Mesenchymal stem cell (in vitro differentiated cells and primary cell): Measurements from ENCODE around the gene SSBP4.
A peak's percentile ranks its signal among the peaks of the same experiment; 100 is the strongest.

Source experiments
- DNase-seq: peaks from one replicate; pipeline ENCODE4 v3.0.0-alpha.2; 2013
- H2AFZ ChIP-seq: one replicate; pipeline ENCODE4 v1.6.1; 2013; ENCODE audit warnings: low read depth, mild to moderate bottlenecking, control low read depth, inconsistent platforms, low read length, moderate library complexity
- H2AK5ac ChIP-seq: 2 replicates; pipeline ENCODE4 v1.6.1; 2013; ENCODE audit warnings: low read length, moderate library complexity, mild to moderate bottlenecking, inconsistent platforms; ENCODE audit not compliant: severe bottlenecking
- H2BK120ac ChIP-seq: one replicate; pipeline ENCODE4 v1.6.1; 2013; ENCODE audit warnings: low read depth, mild to moderate bottlenecking, inconsistent platforms, low read length, moderate library complexity
- H2BK12ac ChIP-seq, 2 experiments: one replicate each; pipeline ENCODE4 v1.6.1; 2013; ENCODE audit warnings: inconsistent platforms in 2 of 2, low read length in 2 of 2, mild to moderate bottlenecking in 2 of 2, moderate library complexity in 2 of 2, control low read depth in 1 of 2
- H2BK15ac ChIP-seq: one replicate; pipeline ENCODE4 v1.6.1; 2013; ENCODE audit warnings: mild to moderate bottlenecking, low read depth, inconsistent platforms; ENCODE audit not compliant: poor library complexity, severe bottlenecking
- H2BK5ac ChIP-seq: 2 replicates; pipeline ENCODE4 v1.6.1; 2013; ENCODE audit warnings: low read depth, mild to moderate bottlenecking, low read length, control low read depth, inconsistent platforms; ENCODE audit not compliant: poor library complexity, severe bottlenecking
- H3K14ac ChIP-seq, 2 experiments: one replicate each; pipeline ENCODE4 v1.6.1; 2013; ENCODE audit warnings: inconsistent platforms in 2 of 2, low read length in 2 of 2, control low read depth in 1 of 2, mild to moderate bottlenecking in 1 of 2, moderate library complexity in 1 of 2
- H3K18ac ChIP-seq, 2 experiments: one replicate each; pipeline ENCODE4 v1.6.1; 2013; ENCODE audit warnings: inconsistent platforms in 2 of 2, low read length in 2 of 2, control low read depth in 1 of 2, low read depth in 1 of 2, mild to moderate bottlenecking in 1 of 2
- H3K23ac ChIP-seq, 2 experiments: one replicate each; pipeline ENCODE4 v1.6.1; 2013; ENCODE audit warnings: inconsistent platforms in 2 of 2, low read length in 2 of 2, mild to moderate bottlenecking in 2 of 2, moderate library complexity in 2 of 2, control low read depth in 1 of 2
- H3K27ac ChIP-seq: 2 replicates; pipeline ENCODE4 v1.5.1; 2013; ENCODE audit warnings: mild to moderate bottlenecking, moderate library complexity, low read length, control low read depth, inconsistent platforms; ENCODE audit not compliant: poor library complexity, severe bottlenecking
- H3K27me3 ChIP-seq, 2 experiments: 2 replicates each; pipeline versions ENCODE4 v1.6.1 to v1.7.0; 2013; ENCODE audit warnings: low read length in 2 of 2, mild to moderate bottlenecking in 2 of 2, moderate library complexity in 2 of 2, control low read depth in 1 of 2, inconsistent platforms in 1 of 2; ENCODE audit not compliant: control insufficient read depth in 1 of 2, insufficient read depth in 1 of 2
- H3K36me3 ChIP-seq, 2 experiments: 2 replicates each; pipeline versions ENCODE4 v1.6.1 to v1.7.0; 2013; ENCODE audit warnings: low read length in 2 of 2, control low read depth in 1 of 2, inconsistent platforms in 1 of 2, low read depth in 1 of 2, mild to moderate bottlenecking in 1 of 2; ENCODE audit not compliant: insufficient read depth in 2 of 2, control insufficient read depth in 1 of 2
- H3K4ac ChIP-seq, 2 experiments: one replicate each; pipeline ENCODE4 v1.6.1; 2013; ENCODE audit warnings: inconsistent platforms in 2 of 2, low read length in 2 of 2, mild to moderate bottlenecking in 2 of 2, moderate library complexity in 2 of 2, control low read depth in 1 of 2, low read depth in 1 of 2
- H3K4me1 ChIP-seq: 2 replicates; pipeline ENCODE4 v1.6.1; 2013; ENCODE audit warnings: low read depth, low read length, control low read depth; ENCODE audit not compliant: control insufficient read depth, insufficient read depth
- H3K4me2 ChIP-seq: 2 replicates; pipeline ENCODE4 v1.6.1; 2013; ENCODE audit warnings: low read length, mild to moderate bottlenecking, inconsistent platforms; ENCODE audit not compliant: poor library complexity, severe bottlenecking
- H3K4me3 ChIP-seq, 2 experiments: 2 replicates each; pipeline versions ENCODE4 v1.5.1 to v1.7.0; 2013; ENCODE audit warnings: low read length in 2 of 2, mild to moderate bottlenecking in 2 of 2, control low read depth in 1 of 2, low read depth in 1 of 2; ENCODE audit not compliant: insufficient read depth in 1 of 2
- H3K79me1 ChIP-seq: replicated peaks from 2 replicates; pipeline ENCODE4 v1.6.1; 2013; ENCODE audit warnings: mild to moderate bottlenecking, control low read depth, low read length, inconsistent platforms; ENCODE audit not compliant: poor library complexity, severe bottlenecking
- H3K9ac ChIP-seq: 2 replicates; pipeline ENCODE4 v1.7.0; 2013; ENCODE audit warnings: mild to moderate bottlenecking, low read length, moderate library complexity
- H3K9me3 ChIP-seq: 2 replicates; pipeline ENCODE4 v1.7.0; 2013; ENCODE audit warnings: mild to moderate bottlenecking, low read length; ENCODE audit not compliant: control insufficient read depth
- H4K8ac ChIP-seq: one replicate; pipeline ENCODE4 v1.6.1; 2013; ENCODE audit warnings: inconsistent platforms, mild to moderate bottlenecking, low read length, moderate library complexity
- H4K91ac ChIP-seq: one replicate; pipeline ENCODE4 v1.6.1; 2013; ENCODE audit warnings: mild to moderate bottlenecking, low read length, inconsistent platforms
- WGBS: methylation state at CpG from one replicate; pipeline ENCODE4 v1.1.7; 2013; ENCODE audit warnings: mixed read lengths; 5-methylcytosine and 5-hydroxymethylcytosine counted together

The SSBP4 gene

DNA sequence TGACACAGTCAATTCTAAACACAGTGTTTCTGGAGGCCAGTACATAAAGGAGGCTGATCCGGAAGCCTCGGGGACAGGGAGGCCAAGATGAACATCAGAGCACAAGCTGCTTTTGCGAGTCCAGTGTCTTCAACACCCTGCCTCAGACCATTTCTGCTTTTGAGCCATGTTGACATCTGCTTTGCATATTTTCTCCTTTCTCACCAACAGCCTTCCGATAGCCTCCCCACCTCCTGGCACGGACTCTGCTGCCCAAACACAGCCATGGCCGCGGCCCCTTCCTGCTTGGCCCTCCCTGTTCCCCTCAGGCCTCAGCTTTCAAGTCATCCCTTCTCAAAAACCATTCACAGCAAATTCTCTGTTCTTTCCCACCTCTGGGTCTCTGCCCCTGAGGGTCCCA, 25.4 kb upstream of the SSBP4 start:
- peaks cover 0 to 19% of the 10 kb centered on the region in 2 experiments for H3K27me3 ChIP-seq
- peaks cover 12 to 13% of the 10 kb centered on the region in 2 experiments for H3K36me3 ChIP-seq
- H3K79me1 ChIP-seq, result no peaks in the 10 kb centered on the region
- no peak for DNase-seq
- H3K23ac ChIP-seq, result no peak overlapping the region
- no peak overlapping the region for H4K8ac ChIP-seq
- peak overlapping the region in 1 of 2 experiments; percentile 23 for H2BK12ac ChIP-seq
- no peak overlapping the region for H3K4me3 ChIP-seq
- peak overlapping the region; percentile 76 for H4K91ac ChIP-seq
- H2BK120ac ChIP-seq, result no peak overlapping the region
- WGBS, result 92% methylated on average over 7 of the region's 7 CpGs
- H3K4me2 ChIP-seq, result no peak overlapping the region
- H3K14ac ChIP-seq, result no peak overlapping the region
- peak overlapping the region; percentile 30 for H3K9ac ChIP-seq
- H3K4me1 ChIP-seq, result peaks cover 10% of the 10 kb centered on the region
- H2AFZ ChIP-seq, result peak overlapping the region; percentile 3
- H3K4ac ChIP-seq, result no peak overlapping the region
- H3K27ac ChIP-seq, result no peak overlapping the region
- no peak overlapping the region for H3K18ac ChIP-seq
- no peaks in the 10 kb centered on the region for H3K9me3 ChIP-seq
- H2AK5ac ChIP-seq, result peak overlapping the region; percentile 38
- H2BK15ac ChIP-seq, result no peak overlapping the region
- no peak overlapping the region for H2BK5ac ChIP-seq

DNA sequence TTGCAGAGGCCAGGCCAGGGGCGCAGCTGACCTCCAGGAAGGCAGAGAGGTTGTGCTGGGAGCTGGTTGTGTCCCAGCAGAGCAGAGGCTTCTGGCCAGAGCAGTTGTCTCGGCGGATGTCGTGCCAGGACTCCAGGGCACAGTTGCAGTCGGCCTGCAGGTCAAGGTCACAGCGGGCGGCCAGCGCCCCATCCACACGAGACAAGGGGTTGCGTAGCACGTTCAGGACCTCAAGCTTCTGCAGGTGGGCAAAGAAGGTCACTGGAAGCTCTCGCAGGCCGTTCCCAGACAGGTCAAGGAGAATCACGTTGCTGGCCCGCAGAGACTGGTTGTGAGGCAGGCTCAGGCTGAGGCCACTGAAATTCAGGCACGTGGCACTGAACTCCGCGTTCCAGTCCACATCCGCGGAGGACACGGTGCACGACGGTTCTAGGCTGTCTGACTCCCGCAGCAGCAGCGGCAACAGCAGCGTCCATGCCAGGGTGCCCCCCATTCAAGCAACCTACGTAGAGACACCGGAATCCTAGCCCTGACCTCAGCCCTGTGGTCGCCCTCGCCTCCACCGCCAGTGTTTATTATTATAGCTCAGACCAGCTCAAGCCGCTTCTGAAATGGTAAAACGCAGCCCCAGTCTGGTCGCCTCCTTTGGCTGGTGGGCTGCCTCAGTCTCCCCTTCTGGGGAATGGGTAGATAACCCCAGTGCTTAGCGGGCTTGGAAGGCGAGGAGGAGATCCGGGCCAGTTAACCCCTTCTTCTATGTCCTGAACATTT, 22.5 kb upstream of the SSBP4 start:
- H3K27ac ChIP-seq, result no peak overlapping the region
- no peak overlapping the region for H3K4me3 ChIP-seq
- no peaks in the 10 kb centered on the region for H3K9me3 ChIP-seq
- H4K91ac ChIP-seq, result peak overlapping the region; percentile 52
- H2AK5ac ChIP-seq, result no peak overlapping the region
- no peak overlapping the region for H3K9ac ChIP-seq
- H3K18ac ChIP-seq, result peak overlapping the region; percentile 5 to 46
- peak overlapping the region; percentile 17 for H2BK15ac ChIP-seq
- H2BK120ac ChIP-seq, result no peak overlapping the region
- H3K4me1 ChIP-seq, result peaks cover 16% of the 10 kb centered on the region
- H2AFZ ChIP-seq, result no peak overlapping the region
- H3K23ac ChIP-seq, result no peak overlapping the region
- H3K14ac ChIP-seq, result no peak overlapping the region
- H4K8ac ChIP-seq, result no peak overlapping the region
- peak overlapping the region; percentile 53 to 81 for H2BK12ac ChIP-seq
- H3K27me3 ChIP-seq, result peaks cover 0 to 19% of the 10 kb centered on the region in 2 experiments
- H3K36me3 ChIP-seq, result no peaks in the 10 kb centered on the region
- 85% methylated on average over 37 of the region's 37 CpGs for WGBS
- no peak overlapping the region for H3K4me2 ChIP-seq
- H3K4ac ChIP-seq, result peak overlapping the region in 1 of 2 experiments; percentile 10
- DNase-seq, result no peak
- H3K79me1 ChIP-seq, result no peaks in the 10 kb centered on the region
- no peak overlapping the region for H2BK5ac ChIP-seq

DNA sequence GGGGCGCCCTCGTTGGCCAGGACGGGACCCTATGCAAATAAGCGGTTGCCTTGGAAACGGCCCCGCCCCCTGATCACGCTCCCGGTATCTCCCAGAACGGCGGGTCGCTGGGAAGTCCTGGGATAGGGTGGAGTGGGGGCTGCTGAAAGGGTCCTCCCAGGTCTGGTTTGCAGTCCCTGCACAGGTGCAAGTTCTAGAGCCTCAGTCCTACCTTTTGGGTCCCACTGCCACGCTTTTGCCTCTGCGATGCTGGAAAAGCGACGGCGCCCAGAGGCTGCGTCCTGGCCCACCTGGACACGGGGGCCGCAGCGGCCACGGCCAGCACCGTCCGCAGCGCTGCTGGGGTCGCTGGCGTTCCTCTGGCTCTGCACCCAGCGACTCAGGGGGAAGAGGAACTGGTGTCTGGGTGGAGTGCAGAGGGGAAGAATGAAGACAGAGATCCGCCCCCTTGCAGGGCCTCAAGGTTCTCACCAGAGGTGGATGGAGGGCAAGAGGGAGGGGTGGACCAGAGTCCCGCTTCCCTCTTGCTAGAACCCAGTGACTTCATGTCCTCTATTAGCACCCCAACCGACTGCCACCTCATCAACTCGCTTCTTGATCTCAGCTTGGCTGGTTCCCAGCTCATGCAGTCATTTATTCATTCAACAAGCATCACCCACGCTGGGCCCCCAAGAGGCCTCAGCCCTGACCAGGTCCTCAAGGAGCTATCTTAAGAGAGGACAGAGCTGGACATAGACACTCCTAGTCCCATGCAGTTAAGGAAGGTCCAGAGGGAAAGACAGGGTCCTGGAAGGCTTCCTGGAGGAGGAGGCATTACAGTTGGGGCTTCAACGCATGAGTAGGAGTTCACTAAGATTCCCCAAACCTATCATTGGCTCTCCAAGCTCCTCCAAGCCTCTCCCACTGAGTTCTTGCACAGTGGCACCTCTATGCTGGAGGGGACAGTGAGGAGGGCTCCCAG, 21.7 kb upstream of the SSBP4 start, which contains the start of gene LRRC25:
LRRC25 (minus strand) TSS at position 381 of the 961 bp plus-strand sequence. CDS start 659 bp downstream, outside the sequence.
- no peak within 1 kb of the TSS for H3K4me2 ChIP-seq
- 41% methylated on average over 29 of the region's 33 CpGs for WGBS
- H3K4me3 ChIP-seq, result no peak within 1 kb of the TSS

More for the DNA sequence above, 21.7 kb upstream of the SSBP4 start, which contains the start of gene LRRC25:
- no peak within 1 kb of the TSS for H3K9ac ChIP-seq
- H4K8ac ChIP-seq, result peak within 1 kb of the TSS; percentile 46
- H3K27me3 ChIP-seq, result peaks cover 0 to 19% of the 10 kb centered on the region in 2 experiments
- DNase-seq, result no peak
- H2BK5ac ChIP-seq, result no peak within 1 kb of the TSS
- peak within 1 kb of the TSS; percentile 8 for H2AFZ ChIP-seq
- no peaks in the 10 kb centered on the region for H3K9me3 ChIP-seq
- H3K36me3 ChIP-seq, result no peaks in the 10 kb centered on the region
- H3K23ac ChIP-seq, result peak within 1 kb of the TSS in 1 of 2 experiments; percentile 9
- H3K18ac ChIP-seq, result peak within 1 kb of the TSS; percentile 5 to 93
- peak within 1 kb of the TSS; percentile 91 for H4K91ac ChIP-seq
- peak within 1 kb of the TSS in 1 of 2 experiments; percentile 26 for H3K14ac ChIP-seq
- peak within 1 kb of the TSS; percentile 26 for H2BK15ac ChIP-seq
- H2AK5ac ChIP-seq, result peak within 1 kb of the TSS; percentile 23
- no peaks in the 10 kb centered on the region for H3K79me1 ChIP-seq
- H3K27ac ChIP-seq, result no peak within 1 kb of the TSS
- peak within 1 kb of the TSS; percentile 53 to 91 for H2BK12ac ChIP-seq
- H3K4me1 ChIP-seq, result peaks cover 21% of the 10 kb centered on the region
- peak within 1 kb of the TSS; percentile 35 for H2BK120ac ChIP-seq
- peak within 1 kb of the TSS; percentile 30 to 71 for H3K4ac ChIP-seq
